Head of caudate nucleus (tissue), 42 donors: ENCODE data around the gene CLGN.
A peak's percentile ranks its signal among the peaks of the same experiment; 100 is the strongest.
"Not testable (repeated sequence)": the region's sequence is repeated elsewhere in the genome, so short reads cannot be mapped to it uniquely, and the experiment has no call there.

ENCODE experiments used
- DNase-seq, 42 donors: peaks; one replicate each; pipeline versions ENCODE4 v3.0.0 to v3.0.0-alpha.2; 2020 to 2021; ENCODE audit warnings: mixed read lengths in 7 of 42
- intact Hi-C: fragments of 100-400 bp; cut with DNase I; formaldehyde crosslinking; loops from one replicate; pipeline ENCODE4 v1.15.0; 2022

The CLGN gene, protein sequence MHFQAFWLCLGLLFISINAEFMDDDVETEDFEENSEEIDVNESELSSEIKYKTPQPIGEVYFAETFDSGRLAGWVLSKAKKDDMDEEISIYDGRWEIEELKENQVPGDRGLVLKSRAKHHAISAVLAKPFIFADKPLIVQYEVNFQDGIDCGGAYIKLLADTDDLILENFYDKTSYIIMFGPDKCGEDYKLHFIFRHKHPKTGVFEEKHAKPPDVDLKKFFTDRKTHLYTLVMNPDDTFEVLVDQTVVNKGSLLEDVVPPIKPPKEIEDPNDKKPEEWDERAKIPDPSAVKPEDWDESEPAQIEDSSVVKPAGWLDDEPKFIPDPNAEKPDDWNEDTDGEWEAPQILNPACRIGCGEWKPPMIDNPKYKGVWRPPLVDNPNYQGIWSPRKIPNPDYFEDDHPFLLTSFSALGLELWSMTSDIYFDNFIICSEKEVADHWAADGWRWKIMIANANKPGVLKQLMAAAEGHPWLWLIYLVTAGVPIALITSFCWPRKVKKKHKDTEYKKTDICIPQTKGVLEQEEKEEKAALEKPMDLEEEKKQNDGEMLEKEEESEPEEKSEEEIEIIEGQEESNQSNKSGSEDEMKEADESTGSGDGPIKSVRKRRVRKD

DNA sequence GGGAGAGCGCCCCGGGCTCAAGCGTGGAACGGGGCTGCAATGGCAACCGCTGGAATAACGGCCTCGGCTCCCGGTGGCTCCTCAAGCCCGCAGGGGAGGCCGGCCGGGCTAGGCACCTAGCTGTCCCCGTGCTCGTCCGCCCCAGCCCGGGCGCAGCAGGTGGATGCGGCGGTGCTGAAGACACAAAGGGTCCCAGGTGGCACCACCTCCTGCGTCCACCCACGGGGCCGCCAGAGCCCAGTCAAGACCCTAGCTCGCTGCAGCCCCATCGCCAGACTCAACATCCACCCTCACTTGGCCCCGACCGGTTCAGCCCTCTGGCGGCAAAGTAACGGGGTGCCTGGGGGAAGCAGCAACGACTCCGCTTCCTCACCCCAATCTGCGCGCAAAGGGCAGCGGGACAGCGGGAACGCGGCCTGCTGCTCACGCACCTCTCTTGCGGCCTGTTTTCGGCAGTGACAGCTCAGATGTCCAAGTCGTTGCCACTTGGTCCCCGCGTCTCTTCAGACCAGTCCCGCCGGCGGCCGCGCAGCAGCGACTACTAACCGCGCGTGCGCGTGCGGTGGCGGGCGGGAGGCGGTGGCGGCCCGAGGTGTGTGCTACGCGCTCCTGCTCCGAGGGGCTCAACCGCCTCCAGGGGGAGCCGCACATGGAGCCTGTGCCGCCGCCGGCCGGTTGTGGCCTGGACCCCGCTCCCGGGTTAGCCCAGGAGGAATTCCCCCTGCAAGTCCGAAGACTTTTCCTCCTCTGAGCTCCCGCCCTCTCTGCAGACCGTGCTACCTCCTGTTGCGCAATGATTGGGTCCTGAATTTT lies at the start of gene CLGN:
TSS of gene CLGN (minus strand) at position 543 of the 813 bp plus-strand sequence. CDS start 14,570 bp downstream, outside the sequence.
- intact Hi-C loops = no loop called here
- DNase-seq = peak; percentile 25 to 87 (median 74)

DNA sequence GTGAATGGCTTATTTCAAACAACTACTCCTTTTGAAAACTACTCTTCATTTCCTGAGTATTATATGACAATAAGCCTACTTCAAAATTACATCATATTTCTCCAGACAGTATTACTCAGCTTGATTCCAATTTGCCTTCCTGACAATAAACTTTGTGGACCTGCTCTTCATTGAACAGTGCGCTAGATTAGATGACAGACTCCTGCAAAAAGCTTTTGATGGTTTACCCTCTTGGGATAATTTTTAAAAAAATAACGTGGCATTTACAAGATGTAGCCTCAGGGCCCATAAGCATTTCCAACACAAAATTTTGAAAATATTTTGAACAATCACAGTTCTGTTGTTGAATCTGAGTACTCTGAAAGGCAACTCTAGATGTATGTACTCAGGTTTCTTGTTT lies 44.7 kb upstream of the CLGN start:
- intact Hi-C loops = no loop called here
- DNase-seq = no peak

DNA sequence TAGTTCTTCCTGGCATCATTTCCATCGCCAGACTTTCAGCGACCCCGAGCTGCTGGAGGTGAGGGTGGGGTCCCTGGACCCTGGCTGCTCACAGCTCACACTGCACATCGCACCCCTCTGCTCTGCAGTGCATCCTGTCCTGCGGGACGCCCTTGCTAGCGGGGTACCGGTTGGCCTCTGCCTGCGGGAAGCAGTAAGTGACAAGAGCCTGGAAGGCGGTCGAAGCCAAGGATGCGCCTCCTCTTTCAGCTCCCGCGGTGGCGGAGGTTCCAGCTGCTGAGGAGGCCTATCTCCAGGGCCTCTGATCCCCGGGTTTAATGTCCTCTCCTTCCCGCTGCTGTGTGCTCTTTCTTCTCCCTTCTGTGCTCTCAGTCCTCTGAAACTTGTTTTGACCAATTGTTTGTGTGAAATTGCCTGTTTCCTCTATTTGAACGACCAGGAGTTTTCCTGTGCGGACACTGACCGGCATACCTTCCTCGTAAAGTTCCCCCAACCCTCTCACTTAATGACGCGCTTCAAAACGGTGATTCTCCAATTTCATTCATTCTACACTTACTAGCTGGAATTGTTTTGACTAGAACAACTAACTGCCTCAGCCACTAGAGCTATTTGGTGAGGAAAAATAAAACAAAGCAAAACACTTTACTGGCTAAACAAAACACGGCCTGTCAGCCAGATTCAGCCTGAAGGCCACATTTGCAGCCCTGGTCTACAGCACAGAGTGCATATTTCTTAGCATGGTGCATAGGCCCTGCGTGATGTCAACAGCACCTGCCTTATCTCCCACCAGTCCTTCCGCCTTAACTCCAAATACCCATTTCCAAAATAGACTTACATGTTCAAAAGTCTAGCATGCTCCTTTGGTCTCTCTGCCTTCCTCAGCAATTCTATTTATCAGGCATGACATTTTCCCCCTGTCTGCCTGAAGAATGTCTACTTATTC lies 42.6 kb upstream of the CLGN start:
- intact Hi-C loops = no loop called here
- DNase-seq = no peak

DNA sequence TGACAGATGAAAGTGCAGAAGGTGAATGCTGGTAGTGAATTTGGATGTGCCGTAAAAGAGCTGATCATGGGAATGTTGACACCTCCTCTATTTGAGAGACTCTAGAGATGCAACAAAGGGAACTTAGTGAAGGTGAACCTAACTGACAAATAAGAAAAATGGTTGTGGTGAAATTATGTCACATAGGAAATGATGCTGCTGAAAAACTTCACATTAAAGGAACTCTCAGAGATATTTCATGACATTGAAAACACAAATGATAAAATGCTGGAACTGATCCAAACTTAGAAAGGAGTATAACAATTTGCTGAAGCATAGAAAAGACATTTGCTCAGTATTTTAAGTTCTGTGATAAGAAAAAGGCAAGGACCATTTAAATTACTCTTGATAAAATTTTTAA lies 38.7 kb upstream of the CLGN start:
- intact Hi-C loops = no loop called here
- DNase-seq = no peak

DNA sequence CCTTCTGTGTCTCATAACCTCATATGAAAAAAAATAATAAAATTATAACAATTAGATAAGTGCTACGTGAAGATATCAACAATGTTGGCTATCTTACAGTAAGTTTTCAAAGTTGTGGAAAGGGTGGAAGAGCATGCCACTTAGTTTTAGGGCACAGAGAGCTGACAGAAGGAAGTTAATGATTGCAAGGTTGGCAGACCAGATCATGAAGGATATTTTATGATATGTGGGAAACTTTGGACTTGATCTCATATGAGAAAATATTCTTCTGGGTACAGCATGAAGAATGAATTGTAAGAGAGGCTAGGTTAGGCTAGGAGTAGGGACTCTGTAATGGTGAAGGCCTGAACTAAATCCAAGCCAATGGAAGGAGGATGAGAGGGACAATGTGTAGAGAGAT lies 36.2 kb upstream of the CLGN start:
- intact Hi-C loops = no loop called here
- DNase-seq = no peak

DNA sequence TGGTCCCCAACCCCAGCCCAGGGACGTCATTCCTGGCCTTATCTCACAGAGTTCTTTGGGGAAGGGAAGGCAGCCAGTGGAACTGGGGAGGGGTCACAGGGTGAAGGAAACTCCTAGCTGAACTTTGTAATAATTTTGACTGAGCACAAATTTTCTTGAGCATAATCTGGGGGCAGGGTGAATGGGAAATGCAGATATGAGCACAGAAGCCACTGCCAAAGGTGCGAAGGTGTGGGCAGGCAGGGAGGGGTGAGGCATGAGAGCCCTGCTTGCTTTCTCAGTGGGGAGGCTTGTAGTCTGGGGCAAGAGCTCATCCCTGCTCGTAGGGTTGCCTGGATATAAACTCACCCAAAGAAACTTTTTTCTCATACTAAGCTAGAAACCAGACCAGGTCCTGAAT lies 35.7 kb upstream of the CLGN start:
- intact Hi-C loops = no loop called here
- DNase-seq = no peak

DNA sequence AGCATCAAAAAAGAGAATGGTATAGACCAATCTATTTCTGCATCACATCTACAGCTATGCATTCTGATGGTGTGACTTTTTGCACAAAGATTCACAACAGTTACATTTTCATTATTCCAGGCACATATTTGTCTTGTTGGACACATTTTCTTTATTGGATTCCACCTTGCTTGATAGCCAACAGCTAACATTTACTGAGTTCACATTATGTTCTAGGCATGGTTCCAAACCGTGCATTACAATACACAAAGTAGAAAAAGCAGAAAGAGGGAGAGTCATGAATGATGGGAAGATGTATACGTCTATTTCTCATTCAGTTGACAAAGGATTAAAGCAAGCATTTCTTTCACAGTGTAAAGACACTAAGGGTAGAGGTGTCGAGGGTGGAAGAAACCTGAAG lies 22.9 kb upstream of the CLGN start:
- no peak for DNase-seq
- intact Hi-C loops = no loop called here

DNA sequence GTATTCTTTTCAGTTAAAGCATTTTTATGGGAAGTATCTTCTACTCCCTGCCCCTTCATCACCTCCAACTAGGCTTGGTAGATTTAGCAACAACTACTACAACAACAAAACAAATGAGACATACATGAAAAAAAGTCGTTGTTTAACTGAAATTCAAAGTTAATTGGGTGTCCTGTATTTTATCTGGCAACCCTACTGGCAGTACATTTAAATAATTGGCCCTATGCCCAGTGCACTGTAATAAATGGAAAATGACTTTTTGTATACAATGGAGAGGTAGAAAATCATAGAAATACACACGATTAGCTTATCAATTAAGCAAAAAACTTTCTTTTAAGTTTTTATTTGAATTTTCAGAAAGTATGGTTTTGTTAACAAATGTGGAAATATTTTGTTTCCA lies 21.4 kb upstream of the CLGN start:
- DNase-seq = no peak
- intact Hi-C loops = no loop called here

DNA sequence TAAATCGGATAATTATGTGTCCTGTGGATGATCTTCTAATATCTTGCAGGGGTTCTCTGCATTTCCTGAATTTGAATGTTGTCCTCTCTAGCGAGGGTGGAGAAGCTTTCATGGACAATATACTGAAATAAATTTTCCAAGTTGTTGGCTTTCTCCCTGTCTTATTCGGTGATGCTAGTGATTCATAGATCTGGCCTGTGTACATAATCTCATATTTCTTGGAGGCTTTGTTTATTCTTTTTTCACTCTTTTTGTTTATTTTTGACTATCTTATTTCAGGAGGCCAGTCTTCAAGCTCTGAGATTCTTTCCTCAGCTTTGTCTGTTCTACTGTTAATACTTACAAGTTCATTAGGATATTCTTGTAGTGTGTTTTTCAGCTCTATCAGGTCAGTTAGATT lies 20.7 kb upstream of the CLGN start:
- no peak for DNase-seq
- intact Hi-C loops = no loop called here

DNA sequence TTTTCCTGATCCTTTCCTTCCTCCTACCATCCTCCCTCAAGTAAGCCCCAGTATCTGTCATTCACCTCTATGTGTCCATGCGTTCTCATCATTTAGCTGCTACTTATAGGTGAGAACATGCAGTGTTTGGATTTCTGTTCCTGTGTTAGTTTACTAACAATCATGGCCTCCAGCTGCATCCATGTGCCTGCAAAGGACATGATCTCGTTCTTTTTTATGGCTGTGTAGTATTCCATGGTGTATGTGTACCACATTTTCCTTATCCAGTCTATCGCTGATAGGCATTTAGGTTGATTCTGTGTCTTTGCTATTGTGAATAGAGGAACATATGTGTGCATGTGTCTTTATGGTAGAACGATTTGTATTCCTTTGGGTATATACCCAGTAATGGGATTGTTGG lies 16.9 kb upstream of the CLGN start:
- DNase-seq, intact Hi-C loops: not testable (repeated sequence)

DNA sequence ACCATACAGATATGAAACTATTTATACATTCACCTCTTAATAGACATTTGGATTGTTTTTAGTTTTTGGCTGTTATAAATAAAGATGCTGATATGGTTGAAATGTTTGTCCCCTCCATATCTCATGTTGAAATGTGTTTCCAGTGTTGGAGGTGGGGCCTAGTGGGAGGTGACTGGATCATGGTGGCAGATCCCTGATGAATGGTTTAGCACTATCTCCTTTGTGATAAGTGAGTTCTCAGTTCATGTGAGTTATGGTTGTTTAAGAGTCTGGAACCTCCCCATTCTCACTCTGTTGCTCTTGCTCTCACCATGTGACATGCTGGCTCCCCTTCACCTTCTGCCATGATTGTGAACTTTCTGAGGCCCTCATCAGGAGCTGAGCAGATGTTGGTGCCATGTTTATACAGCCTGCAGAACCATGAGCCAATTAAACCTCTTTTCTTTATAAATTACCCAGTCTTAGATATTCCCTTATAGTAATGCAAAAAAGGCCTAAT lies 12.2 kb upstream of the CLGN start:
- DNase-seq = no peak
- intact Hi-C loops = no loop called here

DNA sequence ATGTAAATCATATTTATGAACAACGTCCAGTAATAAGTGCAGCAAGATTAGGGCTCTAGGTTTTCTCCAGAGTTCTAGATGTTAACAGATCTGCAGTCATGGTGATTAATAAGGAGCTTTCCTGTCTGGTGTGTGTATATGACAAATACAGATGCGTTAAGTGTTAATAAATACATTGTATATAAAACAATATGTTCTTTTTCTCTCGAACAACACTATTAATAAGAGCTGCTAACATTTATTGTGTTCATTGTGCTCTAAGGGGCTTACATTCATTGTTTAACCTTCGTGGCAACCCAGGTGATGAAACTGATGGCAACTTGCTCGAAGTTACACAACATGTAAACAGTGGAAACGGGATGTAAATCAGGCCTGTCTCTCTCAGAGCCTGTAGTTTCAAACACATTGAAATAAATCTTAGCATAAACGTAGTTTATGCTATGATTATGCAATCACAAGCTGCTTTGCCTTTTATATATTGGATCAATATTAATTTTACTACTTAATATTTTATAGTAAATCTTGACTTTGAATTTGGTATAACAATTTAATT lies 547 bp upstream of the CLGN start:
- intact Hi-C loops = no loop called here
- no peak for DNase-seq

DNA sequence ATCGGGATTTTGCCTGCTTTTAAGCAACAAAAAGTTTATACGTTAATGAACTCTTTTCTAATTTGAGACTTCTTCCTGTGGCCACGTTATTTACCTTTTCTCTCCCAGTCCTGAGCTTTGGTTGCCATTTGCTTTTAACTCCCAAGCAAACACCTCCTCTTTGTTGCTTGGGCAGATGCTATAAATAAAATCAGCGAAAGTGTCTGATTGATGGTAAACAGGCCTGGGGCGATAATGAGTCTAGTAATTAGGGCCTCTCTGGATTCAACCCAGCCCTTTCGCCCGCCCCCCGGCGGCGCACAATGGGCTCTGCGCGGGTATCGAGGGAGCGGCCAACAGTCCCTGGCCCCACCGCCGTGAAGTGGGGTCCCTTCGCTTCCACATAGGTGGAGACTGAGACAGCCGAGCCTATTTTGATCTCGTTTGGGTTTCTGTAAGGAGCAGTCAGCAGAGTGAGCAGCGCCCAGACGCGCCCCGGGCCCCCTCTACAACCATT lies 790 bp downstream of the CLGN start:
- intact Hi-C loops = no loop called here
- peak in 19 of 42 donors; percentile 3 to 67 (median 13) for DNase-seq

DNA sequence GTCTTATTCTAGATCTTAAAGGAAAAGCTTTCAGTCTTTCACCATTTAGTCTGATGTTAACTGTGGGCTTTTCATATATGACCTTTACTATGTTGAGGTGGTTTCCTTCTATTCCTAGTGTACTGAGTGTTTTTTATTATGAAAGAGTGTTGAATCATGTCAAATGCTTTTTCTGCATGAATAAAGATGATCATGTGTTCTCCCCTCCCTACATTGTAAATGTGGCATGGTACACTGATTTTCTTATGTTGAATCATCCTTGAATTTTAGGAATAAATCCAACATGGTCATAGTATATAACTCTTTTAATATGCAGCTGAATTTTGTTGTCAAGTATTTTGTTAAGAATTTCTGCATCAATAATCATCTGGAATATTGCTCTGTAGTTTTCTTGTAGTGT lies 4.3 kb downstream of the CLGN start:
- intact Hi-C loops = no loop called here

DNA sequence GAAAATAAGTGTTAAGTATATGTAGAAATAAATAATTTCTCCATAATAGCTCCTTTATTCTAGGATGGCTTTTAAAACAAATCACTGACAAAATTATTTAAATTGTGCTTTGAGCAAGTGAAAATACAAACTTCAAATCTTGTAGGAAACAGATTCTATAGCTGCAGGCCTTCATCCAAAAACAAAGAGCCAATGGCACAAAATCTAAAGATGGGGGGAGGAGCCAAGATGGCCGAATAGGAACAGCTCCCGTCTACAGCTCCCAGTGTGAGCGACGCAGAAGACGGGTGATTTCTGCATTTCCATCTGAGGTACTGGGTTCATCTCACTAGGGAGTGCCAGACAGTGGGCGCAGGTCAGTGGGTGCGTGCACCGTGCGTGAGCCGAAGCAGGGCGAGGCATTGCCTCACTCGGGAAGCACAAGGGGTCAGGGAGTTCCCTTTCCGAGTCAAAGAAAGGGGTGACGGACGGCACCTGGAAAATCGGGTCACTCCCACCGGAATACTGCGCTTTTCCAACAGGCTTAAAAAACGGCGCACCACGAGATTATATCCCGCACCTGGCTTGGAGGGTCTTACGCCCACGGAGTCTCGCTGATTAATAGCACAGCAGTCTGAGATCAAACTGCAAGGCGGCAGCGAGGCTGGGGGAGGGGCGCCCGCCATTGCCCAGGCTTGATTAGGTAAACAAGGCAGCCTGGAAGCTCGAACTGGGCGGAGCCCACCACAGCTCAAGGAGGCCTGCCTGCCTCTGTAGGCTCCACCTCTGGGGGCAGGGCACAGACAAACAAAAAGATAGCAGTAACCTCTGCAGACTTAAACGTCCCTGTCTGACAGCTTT lies 14.1 kb downstream of the CLGN start:
- intact Hi-C loops, DNase-seq: not testable (repeated sequence)

More for the DNA sequence above, 4.3 kb downstream of the CLGN start:
- no peak for DNase-seq

DNA sequence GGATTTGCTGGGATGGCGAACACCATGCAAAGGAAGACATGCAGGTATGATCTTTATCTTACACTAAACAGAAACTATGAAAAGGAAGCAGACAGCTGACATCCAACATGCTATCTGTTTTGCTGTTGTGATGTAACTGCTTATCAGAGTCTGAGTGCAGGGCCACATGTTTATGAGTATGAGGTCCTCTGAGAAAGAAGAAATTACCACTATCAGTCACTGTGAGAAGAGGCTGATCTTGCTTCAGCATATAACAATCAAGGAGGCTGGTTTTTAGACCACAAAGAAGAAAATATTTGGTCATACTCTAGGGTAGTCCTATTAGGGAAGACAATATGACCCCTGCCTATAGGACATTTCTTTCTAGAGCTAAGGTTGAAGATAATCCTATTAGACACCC lies 18.5 kb downstream of the CLGN start:
- no peak for DNase-seq
- intact Hi-C loops = no loop called here

DNA sequence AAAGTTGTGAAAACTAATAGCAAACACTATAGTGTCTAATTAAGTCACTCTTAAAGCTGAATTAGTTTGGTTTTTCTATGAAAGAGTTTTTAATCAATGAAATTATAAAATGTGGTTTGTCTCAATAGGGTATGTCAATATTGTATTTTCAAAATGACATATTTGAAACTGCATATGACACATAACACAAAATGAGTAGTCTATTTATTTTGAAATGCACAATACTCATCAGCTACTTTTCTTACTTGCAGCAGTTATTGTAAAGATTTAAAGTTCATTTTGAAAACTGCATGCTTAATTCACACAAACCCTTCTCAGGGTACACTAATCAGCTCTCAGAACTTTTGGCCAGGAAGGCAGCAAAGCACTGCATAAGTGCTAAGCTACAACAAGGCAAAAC lies 21.2 kb downstream of the CLGN start:
- intact Hi-C loops = no loop called here
- DNase-seq = no peak
